Measurements from ENCODE around the gene FAM181A. TPM values are rescaled to one million over a fixed set of nuclear protein-coding genes. Genes with fewer than 3 reads are reported as not detected.

Gene FAM181A
- polyA plus RNA-seq, result 0.04 TPM in 1 of 3 replicates, not detected in the others
- not detected for polyA plus RNA-seq (2011; ENCODE audit: low read depth)
- polyA plus RNA-seq (2011; cell fraction: cytosol; rRNA removed), result not detected in 2 replicates
- not detected in 2 replicates for polyA plus RNA-seq (2011; cell fraction: nucleus; rRNA removed)
- polyA plus RNA-seq (2012; ENCODE audit: low replicate concordance), result not detected in 2 replicates
- polyA minus RNA-seq, result not detected in 3 replicates
- polyA minus RNA-seq (2011; cell fraction: cytosol; rRNA and poly(A)+ RNA removed), result not detected
- not detected in 2 replicates for polyA minus RNA-seq (2011; cell fraction: nucleus; rRNA and poly(A)+ RNA removed)

DNA sequence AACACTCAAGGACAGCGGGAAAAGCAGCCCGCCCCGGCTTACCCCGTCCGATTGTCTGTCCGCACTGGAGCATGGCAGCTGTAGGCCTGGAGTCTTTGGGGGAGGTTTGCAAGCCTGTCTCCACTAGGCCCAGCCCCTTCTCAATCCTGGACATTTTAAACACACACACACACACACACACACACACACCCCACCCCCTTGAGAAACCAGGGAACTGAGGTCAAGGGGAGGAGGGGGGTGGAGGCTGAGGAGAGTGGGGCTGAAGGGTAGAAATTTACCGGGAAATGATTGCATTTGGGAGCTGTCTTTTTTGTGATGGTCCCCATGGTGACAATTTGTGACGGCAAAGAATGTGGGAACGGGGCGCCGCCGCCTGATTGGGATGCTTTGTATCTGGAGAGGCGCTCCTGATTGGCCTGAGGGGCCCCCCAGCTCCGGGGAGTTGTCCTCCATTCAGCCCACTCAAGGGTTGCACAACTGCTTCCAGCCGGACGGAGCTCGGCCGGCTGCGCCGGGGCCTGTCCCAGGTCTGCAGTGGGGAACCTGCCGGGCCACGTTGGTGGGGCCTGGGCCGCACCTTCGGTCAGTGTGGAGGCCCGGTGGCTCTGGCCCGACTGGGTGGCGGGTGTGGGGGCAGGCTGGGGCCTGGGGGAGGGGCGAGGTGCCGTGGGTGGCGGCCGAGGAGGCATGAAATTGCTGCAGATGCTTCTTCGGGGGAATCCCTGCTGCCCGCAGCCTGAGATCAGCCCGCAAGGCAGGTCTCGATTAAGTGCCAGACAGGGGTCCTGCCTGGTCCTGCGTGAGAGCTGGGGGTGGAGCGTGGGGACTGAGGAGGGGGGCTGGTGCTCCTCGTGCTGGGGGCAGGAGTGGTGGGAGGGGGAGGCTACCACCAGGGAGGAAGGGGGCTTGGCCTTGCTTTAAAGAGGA is at the start of gene FAM181A:
FAM181A (plus strand) TSS at position 472 of the 927 bp plus-strand sequence. CDS start 942 bp downstream, outside the sequence.
- DNase-seq (ENCODE audit: low read depth, low spot score), result no peak
- Histone ChIP-seq H4K20me1 (ENCODE audit: control insufficient read depth, extremely low read depth, insufficient read depth, low read length) (no peaks in the 10 kb centered on the region), H2AFZ (ENCODE audit: control insufficient read depth, low read length) (no peak within 1 kb of the TSS), H3K4me1 (ENCODE audit: control insufficient read depth, extremely low read depth, insufficient read depth, low read length) (no peaks in the 10 kb centered on the region), H3K27ac (ENCODE audit: control insufficient read depth, insufficient read depth, low read length) (no peak within 1 kb of the TSS), H3K79me2 (ENCODE audit: control insufficient read depth, insufficient read depth, low read length) (no peaks in the 10 kb centered on the region), H3K36me3 (ENCODE audit: control insufficient read depth in 2 of 2, extremely low read depth in 1 of 2, insufficient read depth in 2 of 2, low read length in 2 of 2) (no peaks in the 10 kb centered on the region), H3K9me1 (ENCODE audit: control insufficient read depth, extremely low read depth, insufficient read depth, low read length) (no peaks in the 10 kb centered on the region), H3K9ac (ENCODE audit: control insufficient read depth, extremely low read depth, insufficient read depth, low read length) (no peak within 1 kb of the TSS), H3K4me3 (ENCODE audit: control insufficient read depth in 2 of 3, extremely low read depth in 1 of 3, insufficient read depth in 2 of 3, low read depth in 1 of 3, low read length in 3 of 3) (no peak within 1 kb of the TSS), H3K4me2 (ENCODE audit: control insufficient read depth, extremely low read depth, insufficient read depth, low read depth, low read length) (no peak within 1 kb of the TSS), H3K27me3 (ENCODE audit: control insufficient read depth, extremely low read depth, insufficient read depth, low read length) (no peaks in the 10 kb centered on the region), H3K9me3 (ENCODE audit: control insufficient read depth, low read depth, low read length) (no peaks in the 10 kb centered on the region)
- TF ChIP-seq EZH2 (IDR thresholded peaks at IDR 0.05; ENCODE audit: low read length) (no peak), CTCF (optimal IDR thresholded peaks at IDR 0.05 in 1 of 3, IDR thresholded peaks at IDR 0.05 in 1 of 3, conservative IDR thresholded peaks at IDR 0.05 in 1 of 3; ENCODE audit: extremely low read depth in 1 of 3, insufficient read depth in 2 of 3, low read length in 3 of 3) (no peak)
- dilution Hi-C loops (cut with MboI; ENCODE audit: extremely low pct_ligation_motif_present, low sequenced_read_pairs), result no loop called here
- FAIRE-seq, result no peak

DNA sequence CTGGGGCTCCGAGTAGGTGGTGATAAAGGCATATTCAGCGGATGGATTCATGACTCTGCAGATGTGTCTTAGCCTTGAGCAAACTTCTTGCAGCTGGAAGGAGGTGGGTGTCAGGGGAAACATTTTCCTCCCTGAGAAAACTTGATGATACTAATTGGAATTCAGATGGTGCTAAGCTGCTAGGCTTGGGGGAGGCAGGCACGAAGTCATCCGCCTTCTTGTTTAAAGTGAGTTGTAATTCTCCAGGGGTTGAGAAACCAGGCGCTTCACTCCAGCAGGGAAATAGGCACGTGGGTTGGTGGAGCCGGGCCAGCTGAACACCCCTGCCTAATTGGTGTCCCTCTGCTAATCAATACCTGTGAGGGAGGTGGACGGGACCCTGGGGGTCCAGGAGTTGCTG is 48.9 kb upstream of the FAM181A start:
- peaks cover 7% of the 10 kb centered on the region for H3K27me3 ChIP-seq (ENCODE audit: control insufficient read depth, extremely low read depth, insufficient read depth, low read length)
- no peak for TF ChIP-seq EZH2 (IDR thresholded peaks at IDR 0.05; ENCODE audit: low read length)
- dilution Hi-C loops (cut with MboI; ENCODE audit: extremely low pct_ligation_motif_present, low sequenced_read_pairs), result no loop called here
- H3K36me3 ChIP-seq (ENCODE audit: control insufficient read depth in 2 of 2, extremely low read depth in 1 of 2, insufficient read depth in 2 of 2, low read length in 2 of 2), result no peaks in the 10 kb centered on the region
- H4K20me1 ChIP-seq (ENCODE audit: control insufficient read depth, extremely low read depth, insufficient read depth, low read length), result no peaks in the 10 kb centered on the region
- FAIRE-seq, result no peak
- no peak overlapping the region for H3K4me3 ChIP-seq (ENCODE audit: control insufficient read depth in 2 of 3, extremely low read depth in 1 of 3, insufficient read depth in 2 of 3, low read depth in 1 of 3, low read length in 3 of 3)
- H3K4me2 ChIP-seq (ENCODE audit: control insufficient read depth, extremely low read depth, insufficient read depth, low read depth, low read length), result no peak overlapping the region
- H3K79me2 ChIP-seq (ENCODE audit: control insufficient read depth, insufficient read depth, low read length), result no peaks in the 10 kb centered on the region
- H3K4me1 ChIP-seq (ENCODE audit: control insufficient read depth, extremely low read depth, insufficient read depth, low read length), result no peaks in the 10 kb centered on the region
- H3K27ac ChIP-seq (ENCODE audit: control insufficient read depth, insufficient read depth, low read length), result no peak overlapping the region
- no peak overlapping the region for H3K9ac ChIP-seq (ENCODE audit: control insufficient read depth, extremely low read depth, insufficient read depth, low read length)
- no peaks in the 10 kb centered on the region for H3K9me1 ChIP-seq (ENCODE audit: control insufficient read depth, extremely low read depth, insufficient read depth, low read length)
- no peak overlapping the region for H2AFZ ChIP-seq (ENCODE audit: control insufficient read depth, low read length)
- H3K9me3 ChIP-seq (ENCODE audit: control insufficient read depth, low read depth, low read length), result no peaks in the 10 kb centered on the region
- DNase-seq (ENCODE audit: low read depth, low spot score), result no peak

All from keratinocyte (primary cell).